GM12801 (cell line): ENCODE results near the gene PFKP.

ENCODE experiments used
- TF ChIP-seq, protein P1 (sequence below): IDR thresholded peaks from one replicate; pipeline ENCODE4 v1.5.1; 2011; ENCODE audit warnings: control low read depth; ENCODE audit not compliant: insufficient read length; ENCODE audit errors: extremely low read depth

PFKP gene

GRCh38 chr10:3074145-3074665, 6.9 kb downstream of the PFKP start:
- TF ChIP-seq, protein P1, sequence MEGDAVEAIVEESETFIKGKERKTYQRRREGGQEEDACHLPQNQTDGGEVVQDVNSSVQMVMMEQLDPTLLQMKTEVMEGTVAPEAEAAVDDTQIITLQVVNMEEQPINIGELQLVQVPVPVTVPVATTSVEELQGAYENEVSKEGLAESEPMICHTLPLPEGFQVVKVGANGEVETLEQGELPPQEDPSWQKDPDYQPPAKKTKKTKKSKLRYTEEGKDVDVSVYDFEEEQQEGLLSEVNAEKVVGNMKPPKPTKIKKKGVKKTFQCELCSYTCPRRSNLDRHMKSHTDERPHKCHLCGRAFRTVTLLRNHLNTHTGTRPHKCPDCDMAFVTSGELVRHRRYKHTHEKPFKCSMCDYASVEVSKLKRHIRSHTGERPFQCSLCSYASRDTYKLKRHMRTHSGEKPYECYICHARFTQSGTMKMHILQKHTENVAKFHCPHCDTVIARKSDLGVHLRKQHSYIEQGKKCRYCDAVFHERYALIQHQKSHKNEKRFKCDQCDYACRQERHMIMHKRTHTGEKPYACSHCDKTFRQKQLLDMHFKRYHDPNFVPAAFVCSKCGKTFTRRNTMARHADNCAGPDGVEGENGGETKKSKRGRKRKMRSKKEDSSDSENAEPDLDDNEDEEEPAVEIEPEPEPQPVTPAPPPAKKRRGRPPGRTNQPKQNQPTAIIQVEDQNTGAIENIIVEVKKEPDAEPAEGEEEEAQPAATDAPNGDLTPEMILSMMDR: no peak

- TF ChIP-seq, protein P1: no peak
These were observed 7.7 kb downstream of the PFKP start for GRCh38 chr10:3074985-3075600.

DNA sequence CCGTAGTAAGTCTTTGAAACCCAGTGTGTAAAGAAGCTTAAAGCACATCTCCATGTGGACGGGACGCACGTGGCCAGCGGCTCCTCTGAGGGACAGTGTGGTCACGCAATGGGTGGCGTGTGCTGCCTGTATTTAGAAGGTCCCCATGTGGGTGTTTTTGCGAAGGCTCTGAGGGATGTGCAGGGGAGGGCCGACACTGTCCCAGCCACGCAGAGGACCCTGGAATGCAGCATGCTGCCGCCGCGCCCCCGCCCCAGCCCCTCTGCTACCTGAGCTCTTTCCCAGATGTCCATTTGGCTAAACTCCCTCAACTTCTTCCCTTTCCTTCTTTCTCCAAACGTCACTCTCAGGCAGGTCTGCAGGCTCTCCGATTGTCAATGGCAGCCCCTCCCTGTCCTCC, 8.8 kb downstream of the PFKP start:
- TF ChIP-seq, protein P1: no peak

- TF ChIP-seq, protein P1: no peak
These were observed 10.2 kb downstream of the PFKP start for GRCh38 chr10:3077509-3077908.

- TF ChIP-seq, protein P1: no peak
These were observed 10.7 kb downstream of the PFKP start for GRCh38 chr10:3077940-3078630.

GRCh38 chr10:3081383-3081981, 14.1 kb downstream of the PFKP start:
- TF ChIP-seq, protein P1: no peak

GRCh38 chr10:3082290-3082689, 14.9 kb downstream of the PFKP start:
- TF ChIP-seq, protein P1: no peak
